ENCODE data around the gene SLC24A3. TPM values are rescaled to one million over a fixed set of nuclear protein-coding genes. Genes with fewer than 3 reads are reported as not detected.

Gene SLC24A3
- total and polyA plus RNA-seq, 12 donors: 0.21 to 2.6 (median 0.84) TPM

- Histone ChIP-seq H3K27me3 (peaks cover 0 to 11% (median 0%) of the 10 kb centered on the region in 7 donors), H3K36me3 (no peaks in the 10 kb centered on the region), H3K4me3 (no peak overlapping the region), H3K9me3 (no peaks in the 10 kb centered on the region), H3K27ac (no peak overlapping the region), H3K4me1 (peaks cover 0 to 5% (median 0%) of the 10 kb centered on the region in 9 donors)
- intact Hi-C loops (cut with DNase I): loop anchor here in 1 of 10 donors (10.0 kb wide), 1 partner anchor 58 kb away; no protein-coding TSS in a partner anchor
- ATAC-seq: peak in 5 of 8 donors; percentile 50 to 86 (median 62)
- no peak for TF ChIP-seq CTCF (IDR thresholded peaks at IDR 0.05)
- WGBS, 2 donors: 46 to 52% methylated on average over 9 of the region's 9 CpGs
- DNase-seq: peak in 1 of 2 donors; percentile 8
Observed at GRCh38 chr20:19552221-19553180, 340.1 kb downstream of the SLC24A3 start.

GRCh38 chr20:19554666-19555065 is 342.2 kb downstream of the SLC24A3 start:
- DNase-seq: no peak
- H3K36me3 ChIP-seq: no peaks in the 10 kb centered on the region
- 92 to 94% methylated on average over 1 of the region's 1 CpG for WGBS, 2 donors
- ATAC-seq: no peak
- peaks cover 0 to 5% (median 0%) of the 10 kb centered on the region in 9 donors for H3K4me1 ChIP-seq
- intact Hi-C loops (cut with DNase I): loop anchor here in 1 of 10 donors (10.0 kb wide), 1 partner anchor 60 kb away; no protein-coding TSS in a partner anchor
- no peak for TF ChIP-seq CTCF (IDR thresholded peaks at IDR 0.05)
- no peaks in the 10 kb centered on the region for H3K9me3 ChIP-seq
- H3K27ac ChIP-seq: no peak overlapping the region
- peaks cover 0 to 11% (median 0%) of the 10 kb centered on the region in 7 donors for H3K27me3 ChIP-seq
- H3K4me3 ChIP-seq: no peak overlapping the region

- Histone ChIP-seq H3K4me3 (no peak overlapping the region), H3K9me3 (no peaks in the 10 kb centered on the region), H3K27ac (no peak overlapping the region), H3K36me3 (no peaks in the 10 kb centered on the region), H3K4me1 (peaks cover 0 to 5% (median 0%) of the 10 kb centered on the region in 9 donors), H3K27me3 (peaks cover 0 to 11% (median 0%) of the 10 kb centered on the region in 7 donors)
- no peak for TF ChIP-seq CTCF (IDR thresholded peaks at IDR 0.05)
- intact Hi-C loops (cut with DNase I): loop anchor here in 1 of 10 donors (10.0 kb wide), 1 partner anchor 61 kb away; no protein-coding TSS in a partner anchor
- ATAC-seq (no peak), DNase-seq (no peak)
Observed at GRCh38 chr20:19555726-19556125, 343.3 kb downstream of the SLC24A3 start.

GRCh38 chr20:19557291-19557690 is 344.8 kb downstream of the SLC24A3 start:
- Histone ChIP-seq H3K36me3 (no peaks in the 10 kb centered on the region), H3K4me1 (peaks cover 0 to 3% (median 0%) of the 10 kb centered on the region in 9 donors), H3K27me3 (peaks cover 0 to 4% (median 0%) of the 10 kb centered on the region in 7 donors), H3K4me3 (no peak overlapping the region), H3K27ac (no peak overlapping the region), H3K9me3 (no peaks in the 10 kb centered on the region)
- intact Hi-C loops (cut with DNase I): loop anchor here in 1 of 10 donors (10.0 kb wide), 1 partner anchor 62 kb away; no protein-coding TSS in a partner anchor
- WGBS, 2 donors: 84 to 97% methylated on average over 1 of the region's 1 CpG
- no peak for TF ChIP-seq CTCF (IDR thresholded peaks at IDR 0.05)
- ATAC-seq (no peak), DNase-seq (no peak)
